Measurements from ENCODE around the gene MCCC2.
"Not testable (repeated sequence)": the region's sequence is repeated elsewhere in the genome, so short reads cannot be mapped to it uniquely, and the experiment has no call there.

Gene MCCC2

GRCh38 chr5:71589903-71590302, 2.8 kb downstream of the MCCC2 start:
- no peak for DNase-seq (ENCODE audit: extremely low read depth, low read depth)
- TF ChIP-seq CTCF (IDR thresholded peaks at IDR 0.05; ENCODE audit: low read depth, low read length), result no peak

GRCh38 chr5:71591100-71591499, 4.0 kb downstream of the MCCC2 start:
- no peak for DNase-seq (ENCODE audit: extremely low read depth, low read depth)
- no peak for TF ChIP-seq CTCF (IDR thresholded peaks at IDR 0.05; ENCODE audit: low read depth, low read length)

GRCh38 chr5:71596169-71596568, 9.0 kb downstream of the MCCC2 start:
- no peak for DNase-seq (ENCODE audit: extremely low read depth, low read depth)
- TF ChIP-seq CTCF (IDR thresholded peaks at IDR 0.05; ENCODE audit: low read depth, low read length), result no peak

GRCh38 chr5:71597001-71597400, 9.9 kb downstream of the MCCC2 start:
- no peak for TF ChIP-seq CTCF (IDR thresholded peaks at IDR 0.05; ENCODE audit: low read depth, low read length)
- no peak for DNase-seq (ENCODE audit: extremely low read depth, low read depth)

GRCh38 chr5:71600783-71601182, 13.6 kb downstream of the MCCC2 start:
- TF ChIP-seq CTCF (IDR thresholded peaks at IDR 0.05; ENCODE audit: low read depth, low read length), result no peak
- DNase-seq (ENCODE audit: extremely low read depth, low read depth), result no peak

- DNase-seq (ENCODE audit: extremely low read depth, low read depth), result peak; percentile 70
- TF ChIP-seq CTCF (IDR thresholded peaks at IDR 0.05; ENCODE audit: low read depth, low read length), result peak; percentile 55
These were observed 14.3 kb downstream of the MCCC2 start for GRCh38 chr5:71601222-71602026.

- not testable (repeated sequence) for DNase-seq (ENCODE audit: extremely low read depth, low read depth)
These were observed 22.8 kb downstream of the MCCC2 start for GRCh38 chr5:71609916-71610315.

GRCh38 chr5:71615809-71616208, 28.7 kb downstream of the MCCC2 start:
- no peak for DNase-seq (ENCODE audit: extremely low read depth, low read depth)
- no peak for TF ChIP-seq CTCF (IDR thresholded peaks at IDR 0.05; ENCODE audit: low read depth, low read length)

Measured in AG09319 (cell line).